SHP77 treated with DMSO at 0.1 percent for 48 hours (cell line): Measurements from ENCODE around the gene RNF103.
"Not testable (repeated sequence)": the region's sequence is repeated elsewhere in the genome, so short reads cannot be mapped to it uniquely, and the experiment has no call there.

Source experiments
- DNase-seq: peaks from one replicate; lab custom pipeline; 2025; lab: John Stamatoyannopoulos, UW

RNF103 gene

DNA sequence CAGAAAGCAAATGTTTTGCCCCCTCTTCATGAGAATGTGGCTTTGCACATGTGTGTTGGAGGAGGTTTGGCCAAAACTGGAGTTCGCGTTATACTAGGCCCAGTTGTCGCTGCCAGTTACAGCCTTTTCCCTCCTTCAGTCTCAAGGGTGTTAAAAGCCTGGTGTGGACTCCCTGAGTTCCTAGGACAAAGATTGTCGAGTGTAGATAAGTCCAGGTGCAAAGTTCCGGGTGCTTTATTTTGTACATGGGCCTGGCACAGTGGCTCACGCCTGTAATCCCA lies 542 bp upstream of the RNF103 start:
- DNase-seq, result no peak

DNA sequence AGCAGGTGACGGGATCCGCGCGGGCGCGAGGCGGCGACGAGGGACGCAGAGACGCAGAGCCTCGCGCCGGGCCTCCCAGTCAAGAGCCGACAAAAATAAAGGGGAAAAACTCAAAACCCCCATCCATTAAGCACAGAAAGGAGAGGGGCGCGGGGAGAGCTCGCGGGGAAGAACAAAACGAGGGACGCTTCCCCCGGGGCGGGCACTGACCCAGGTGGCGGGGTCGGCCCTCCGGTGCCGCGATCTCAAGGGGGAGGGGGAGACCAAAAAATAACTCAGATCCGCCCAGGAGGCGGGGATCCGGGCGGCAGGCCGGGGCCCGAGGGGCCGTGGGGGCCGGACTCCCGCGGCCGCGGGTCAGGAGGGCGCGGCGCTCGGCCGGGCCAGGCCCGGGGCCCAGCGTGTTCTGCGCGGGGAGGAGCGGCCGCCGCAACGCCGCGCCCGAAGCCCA lies 597 bp downstream of the RNF103 start:
- no peak for DNase-seq

DNA sequence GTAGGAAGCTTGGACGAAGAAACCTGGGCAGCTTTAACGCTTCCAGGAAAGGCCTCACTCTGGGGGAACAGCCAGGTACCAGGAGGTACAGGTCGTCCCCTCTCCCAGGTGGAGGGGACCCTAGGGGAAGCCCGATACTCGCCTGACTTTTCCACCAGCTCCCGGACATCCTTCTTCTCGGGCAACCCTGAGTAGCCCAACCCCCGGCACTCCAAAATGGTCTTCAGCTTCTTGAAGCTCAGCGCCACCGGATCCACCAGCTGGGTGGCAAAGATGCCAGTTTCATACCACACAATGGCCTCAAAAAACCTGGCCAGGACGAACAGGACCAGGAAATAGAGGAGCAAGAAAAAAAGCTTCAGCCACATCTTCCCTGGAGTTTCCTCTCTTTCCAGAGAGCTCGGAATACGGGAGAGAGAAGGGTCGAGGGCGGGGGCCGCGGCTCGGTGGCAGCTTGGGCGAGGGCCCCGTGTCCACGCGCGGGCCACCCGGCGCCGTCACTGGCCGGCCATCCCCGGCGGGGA lies 1.1 kb downstream of the RNF103 start:
- no peak for DNase-seq

DNA sequence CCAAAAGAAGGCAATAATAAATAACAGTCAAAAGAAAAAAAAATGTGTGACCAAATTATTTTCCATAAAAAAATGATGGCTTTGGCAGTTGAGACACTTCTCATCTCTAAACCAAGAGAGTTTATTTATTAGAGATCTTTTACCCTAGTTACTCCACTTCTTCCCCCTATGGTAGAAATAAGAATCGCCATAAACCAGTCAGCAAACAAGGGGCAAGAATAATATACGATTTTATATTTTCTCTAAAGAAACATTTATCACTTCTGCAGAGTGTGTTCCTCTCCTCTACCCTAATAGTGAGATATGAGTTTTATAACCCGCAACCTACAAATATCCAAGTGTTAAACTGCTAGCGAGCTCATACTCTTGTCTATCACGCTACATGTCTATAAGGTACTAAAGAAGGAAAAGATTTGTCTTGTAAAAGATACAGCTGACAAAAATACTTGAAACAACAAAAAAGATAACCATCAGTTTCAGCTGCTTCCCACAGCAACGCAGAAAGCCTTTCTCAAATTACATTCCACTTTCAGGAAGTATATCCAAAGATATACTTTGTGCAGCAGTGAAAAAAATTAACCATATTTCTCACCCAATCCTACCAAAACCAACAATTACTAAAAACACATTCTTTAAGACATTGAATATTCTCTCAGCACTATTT lies 2.3 kb downstream of the RNF103 start:
- DNase-seq, result no peak

DNA sequence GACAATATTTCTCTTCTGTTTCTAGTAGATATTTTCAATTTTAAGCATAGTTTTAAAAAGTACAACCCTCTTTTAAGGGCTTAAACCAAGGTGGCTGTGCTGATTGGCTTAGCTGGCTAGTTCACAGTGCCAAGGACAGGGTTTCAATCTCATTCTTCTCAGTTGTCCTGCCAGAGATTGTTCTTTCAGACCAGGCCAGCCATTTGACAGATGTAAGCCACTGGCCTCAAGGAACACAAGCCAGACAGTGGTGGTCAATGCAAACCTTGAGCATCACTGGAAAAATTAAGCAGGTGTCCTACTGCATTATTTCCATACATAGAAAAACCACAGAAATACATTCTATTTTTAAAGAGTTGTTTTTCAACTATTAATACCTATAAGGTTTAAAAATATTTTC lies 5.9 kb downstream of the RNF103 start:
- DNase-seq, result no peak

DNA sequence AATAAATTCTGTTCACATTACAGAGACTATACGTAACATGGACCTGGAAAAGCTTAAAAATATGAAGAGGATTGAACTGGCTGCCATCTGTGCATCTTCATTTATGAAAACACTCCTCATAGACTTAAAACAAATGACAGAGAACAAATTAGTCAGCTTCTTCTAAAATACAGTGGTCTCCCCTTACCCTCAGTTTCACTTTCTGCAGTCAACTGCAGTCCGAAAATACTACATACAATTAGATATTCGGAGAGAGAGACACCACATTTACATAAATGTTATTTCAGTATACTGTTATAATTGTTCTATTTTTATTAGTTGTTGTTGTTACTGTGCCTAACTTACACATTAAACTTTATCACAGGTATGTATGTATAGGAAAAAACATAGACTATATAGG lies 6.5 kb downstream of the RNF103 start:
- DNase-seq, result no peak

DNA sequence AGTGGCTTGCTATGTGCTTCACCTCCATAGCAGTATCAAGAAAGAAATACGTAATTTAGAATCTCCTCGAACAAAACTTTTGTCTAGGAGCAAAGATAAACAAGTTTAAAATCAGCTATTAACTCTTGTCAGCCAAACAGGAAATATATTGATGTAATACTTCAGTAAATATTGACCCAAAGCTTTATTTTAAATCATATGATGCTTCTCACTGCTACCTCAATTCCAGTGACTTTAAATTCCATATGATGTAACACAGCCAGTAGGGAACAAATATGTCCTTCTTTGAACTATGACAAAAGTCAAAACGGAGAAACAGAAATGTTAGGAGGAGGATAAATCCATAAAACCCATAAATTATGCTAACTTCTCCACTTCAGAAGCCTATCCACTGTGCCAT lies 7.2 kb downstream of the RNF103 start:
- no peak for DNase-seq

DNA sequence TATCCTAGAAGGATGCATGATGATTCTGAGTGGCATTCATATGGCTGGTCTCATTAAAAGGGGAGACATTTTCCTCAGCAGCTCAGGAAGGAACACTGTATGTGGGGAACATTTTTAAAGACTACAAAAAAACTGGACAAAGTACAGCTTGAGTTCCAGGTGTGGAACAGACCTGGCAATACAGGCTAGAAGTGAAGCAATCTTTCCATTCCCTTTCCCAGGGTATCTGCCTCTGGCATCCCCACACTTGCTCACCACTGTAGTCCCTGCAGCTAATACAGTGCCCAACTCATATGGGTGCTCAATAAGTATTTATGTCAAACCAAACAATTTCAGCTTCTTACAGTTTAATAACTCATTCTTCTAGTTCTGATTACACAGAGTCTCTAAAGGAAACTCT lies 8.1 kb downstream of the RNF103 start:
- DNase-seq, result no peak

DNA sequence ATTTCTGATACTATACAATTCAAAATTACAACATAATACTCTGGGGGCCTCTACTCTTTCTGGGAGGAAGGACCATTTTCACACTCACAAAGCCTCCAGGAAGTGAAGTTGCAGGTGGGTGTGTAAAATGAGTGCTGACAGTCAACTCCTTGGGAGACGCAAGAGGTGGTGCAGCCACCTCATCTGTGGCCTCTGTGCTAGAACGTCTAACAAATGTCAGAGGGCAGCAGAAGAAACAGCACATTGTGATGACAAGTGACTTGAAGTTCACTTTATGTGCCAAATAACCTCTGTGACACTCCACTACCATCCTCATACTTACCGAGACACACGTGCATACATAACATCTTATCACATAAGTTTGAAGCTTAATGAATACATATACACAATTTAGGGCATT lies 10.2 kb downstream of the RNF103 start:
- no peak for DNase-seq

DNA sequence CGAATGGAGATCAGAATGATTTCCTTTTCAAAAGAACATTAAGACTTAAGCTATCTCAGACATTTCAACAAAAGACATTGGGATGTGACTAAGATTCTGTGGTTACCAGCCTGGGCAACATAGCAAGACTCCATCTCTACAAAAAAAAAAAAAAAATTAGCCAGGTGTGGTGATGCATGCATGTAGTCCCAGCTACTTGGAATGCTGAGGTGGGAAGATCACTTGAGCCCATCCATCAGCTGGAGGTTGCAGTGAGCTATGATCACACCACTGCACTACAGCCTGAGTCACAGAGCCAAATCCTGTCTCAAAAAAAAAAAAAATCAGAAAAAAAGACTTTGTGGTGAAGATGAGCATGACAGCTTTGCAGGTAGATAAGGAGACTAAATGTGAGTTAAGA lies 12.8 kb downstream of the RNF103 start:
- DNase-seq, result no peak

DNA sequence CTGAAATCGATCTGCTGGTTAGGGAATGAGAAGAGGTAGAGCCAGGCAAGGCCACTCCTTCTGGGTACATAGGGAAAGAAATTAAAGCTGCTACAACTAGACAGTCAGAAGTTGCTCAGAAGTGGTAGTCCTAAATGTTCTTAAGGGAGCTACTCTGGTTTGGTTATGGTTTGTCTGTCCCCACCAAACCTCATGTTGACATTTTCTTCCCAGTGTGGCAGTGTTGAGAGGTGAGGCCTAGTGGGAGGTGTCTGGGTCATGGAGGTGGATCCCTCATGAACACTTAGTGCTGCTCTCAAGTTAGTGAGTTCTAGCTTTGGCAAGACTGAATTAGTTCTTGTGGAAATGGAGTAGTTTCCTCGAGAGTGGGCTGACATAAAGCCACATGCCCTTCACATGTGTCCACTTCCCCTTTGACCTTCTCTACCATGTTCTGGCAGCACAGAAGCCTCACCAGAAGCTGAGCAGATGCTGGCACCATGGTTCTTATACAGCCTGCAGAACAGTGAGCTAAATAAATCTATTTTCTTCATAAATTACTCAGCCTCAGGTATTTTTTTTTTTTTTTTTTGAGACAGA lies 14.7 kb downstream of the RNF103 start:
- no peak for DNase-seq

DNA sequence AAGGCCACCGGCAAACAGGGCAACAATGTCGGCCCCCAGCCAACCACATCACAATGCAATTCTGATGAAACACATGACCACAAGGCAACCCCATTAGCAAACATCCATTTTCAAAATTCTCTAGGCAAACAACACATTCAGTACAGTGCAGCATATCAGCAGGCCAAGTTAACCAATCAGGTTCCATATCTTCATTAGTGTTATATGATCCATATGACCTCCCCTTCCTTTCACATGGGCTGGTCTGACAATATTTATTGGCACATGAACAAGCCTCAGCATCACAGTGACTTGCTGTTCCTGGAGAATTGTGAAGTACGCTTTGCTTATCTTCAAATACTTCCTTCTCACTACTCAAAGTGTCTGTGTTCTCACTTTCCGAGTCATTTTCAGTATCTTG lies 19.8 kb downstream of the RNF103 start:
- no peak for DNase-seq

DNA sequence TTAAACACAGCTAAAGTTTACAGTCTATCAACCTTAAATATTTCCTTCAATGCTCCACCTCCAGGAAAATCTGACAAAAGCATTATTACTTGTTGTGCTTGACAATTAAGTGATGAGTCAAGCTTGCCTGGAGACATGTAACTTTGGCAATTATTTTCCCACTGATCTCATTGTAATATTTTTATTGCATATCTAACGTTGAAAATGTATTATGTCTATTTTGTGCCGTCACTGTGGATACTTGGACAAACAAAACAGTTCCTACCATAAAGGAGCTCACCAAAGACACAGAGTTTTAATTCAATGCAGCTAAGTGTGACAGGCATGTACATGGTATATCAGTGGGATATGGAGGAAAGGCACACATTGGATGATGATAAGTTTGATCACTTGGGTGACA lies 24.7 kb downstream of the RNF103 start:
- no peak for DNase-seq

DNA sequence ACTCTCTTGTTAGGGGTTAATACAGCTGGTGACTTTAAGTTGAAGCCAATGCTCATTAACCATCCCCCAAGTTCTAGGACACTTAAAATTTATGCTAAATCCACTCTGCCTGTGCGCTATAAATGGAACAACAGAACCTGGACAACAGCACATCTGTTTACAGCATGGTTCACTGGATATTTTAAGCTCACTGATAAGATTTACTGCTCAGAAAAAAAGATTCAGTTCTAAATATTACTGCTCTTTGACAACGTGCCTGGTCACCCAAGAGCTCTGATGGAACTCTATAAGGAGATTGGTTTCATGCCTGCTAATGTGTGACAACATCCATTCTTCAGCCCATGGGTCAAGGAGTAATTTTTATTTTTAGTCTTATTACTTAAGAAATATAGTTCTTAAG lies 27.5 kb downstream of the RNF103 start:
- no peak for DNase-seq

DNA sequence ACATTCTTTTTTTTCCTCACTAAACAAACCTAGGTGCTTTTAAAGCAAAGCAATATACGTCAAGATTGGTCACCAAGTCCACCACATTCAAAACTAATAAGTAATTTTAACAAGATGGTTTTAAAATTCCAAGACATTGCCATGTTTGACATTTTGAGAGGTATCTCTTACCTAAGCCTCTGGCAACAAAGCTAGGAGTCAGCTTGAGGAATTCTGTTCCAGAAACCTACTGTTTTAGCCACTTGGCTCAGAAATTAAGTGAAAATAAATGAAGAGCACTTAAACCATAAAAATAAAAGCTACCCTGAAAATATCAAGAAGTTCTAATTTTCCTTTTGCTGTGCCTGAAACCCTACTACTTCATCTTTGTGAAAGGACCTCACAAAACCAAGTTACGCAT lies 30.4 kb downstream of the RNF103 start:
- DNase-seq, result no peak

DNA sequence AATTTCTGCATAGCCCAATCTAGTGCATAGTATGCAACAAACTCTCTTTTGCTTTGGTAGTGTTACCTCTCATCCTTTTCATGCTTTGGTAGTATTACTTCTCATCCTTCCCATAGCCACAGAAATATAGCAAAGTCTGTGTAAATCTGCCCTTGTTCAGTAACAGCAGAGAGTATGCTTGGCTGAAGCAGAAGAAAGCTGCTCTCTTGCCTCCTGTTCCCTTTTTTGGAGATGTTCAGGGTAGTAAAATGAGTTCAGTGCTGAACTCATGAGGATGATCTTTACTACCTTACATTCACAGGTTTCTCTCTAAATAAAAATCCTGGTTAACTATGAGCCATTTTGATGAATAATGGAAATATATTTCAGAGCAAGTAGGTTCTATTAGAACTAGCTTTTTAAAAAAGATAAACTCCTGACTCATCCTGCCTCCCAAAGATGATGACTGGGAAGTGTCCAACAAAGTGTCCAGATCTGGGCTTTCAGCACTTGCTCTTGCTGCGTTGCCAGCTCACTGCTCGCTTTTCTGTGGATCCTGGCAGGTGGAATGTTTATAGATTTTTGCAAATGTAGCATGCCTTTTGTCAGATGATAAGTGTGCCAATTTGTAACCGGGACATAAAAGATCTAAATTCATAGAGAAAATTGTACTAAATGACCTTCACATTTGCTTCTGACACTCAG lies 31.0 kb downstream of the RNF103 start:
- no peak for DNase-seq

DNA sequence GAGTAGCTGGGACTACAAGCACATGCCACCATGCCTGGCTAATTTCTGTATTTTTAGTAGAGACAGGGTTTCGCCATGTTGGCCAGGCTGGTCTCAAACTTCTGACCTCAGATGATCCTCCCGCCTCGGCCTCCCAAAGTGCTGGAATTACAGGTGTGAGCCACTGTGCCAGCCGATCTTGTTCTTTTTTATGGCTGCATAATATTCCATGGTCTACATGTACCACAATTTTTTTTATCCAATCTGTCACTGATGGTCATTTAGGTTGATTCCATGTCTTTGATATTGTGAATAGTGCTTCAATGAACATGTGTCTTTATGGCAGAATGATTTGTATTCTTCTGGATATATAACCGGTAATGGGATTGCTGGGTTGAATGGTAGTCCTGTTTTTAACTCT lies 34.0 kb downstream of the RNF103 start:
- DNase-seq, result not testable (repeated sequence)

DNA sequence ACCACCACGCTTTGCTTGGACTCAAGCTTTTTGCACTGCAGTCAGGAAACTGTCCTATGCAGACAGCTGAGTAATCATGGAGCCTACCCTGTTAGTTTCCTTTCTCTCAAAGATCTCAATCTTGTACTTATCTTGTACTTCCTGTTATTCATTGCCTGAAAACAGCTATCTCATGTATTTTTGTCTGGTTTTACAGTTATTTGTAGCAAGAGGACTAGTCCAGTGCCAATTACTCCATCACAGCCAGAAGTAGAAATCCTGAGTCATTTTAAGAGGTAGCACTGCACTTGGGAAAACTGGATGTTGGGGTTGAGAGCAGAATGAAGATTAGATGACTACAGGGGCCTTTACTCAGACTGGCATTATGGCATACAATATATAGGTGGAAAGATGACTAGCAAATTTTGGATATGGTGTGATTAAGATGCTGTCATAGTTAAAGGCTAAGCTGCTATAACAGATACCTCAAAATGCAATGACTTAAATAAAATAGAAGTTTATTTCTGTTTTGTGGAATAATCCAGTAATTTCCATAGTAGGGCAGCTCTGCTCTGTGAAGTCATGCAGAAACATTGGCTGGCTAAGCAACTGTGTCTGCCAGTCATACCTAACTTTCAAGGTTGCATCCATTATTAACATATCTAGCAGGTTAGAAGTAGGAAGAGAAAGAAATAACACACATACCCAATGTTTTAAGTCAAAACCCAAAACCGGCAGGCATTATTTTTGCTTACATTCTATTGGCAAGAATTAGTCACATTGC lies 39.3 kb downstream of the RNF103 start:
- DNase-seq, result no peak

DNA sequence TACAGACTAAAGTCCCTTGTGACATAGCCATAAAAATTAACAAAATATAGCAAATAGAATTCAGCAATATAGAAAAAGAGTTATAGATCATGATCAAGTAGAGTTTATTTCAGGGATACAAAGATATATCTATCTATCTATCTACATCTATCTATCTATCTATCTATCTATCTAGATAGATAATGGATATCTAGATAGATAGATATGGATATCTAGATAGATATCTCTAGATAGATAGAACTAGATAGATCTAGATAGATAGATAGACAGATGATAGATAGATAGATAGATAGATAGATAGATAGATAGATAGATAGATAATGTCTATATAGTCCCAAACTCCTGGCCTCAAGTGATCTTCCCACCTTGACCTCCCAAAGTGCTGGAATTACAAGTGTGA lies 43.1 kb downstream of the RNF103 start:
- no peak for DNase-seq

DNA sequence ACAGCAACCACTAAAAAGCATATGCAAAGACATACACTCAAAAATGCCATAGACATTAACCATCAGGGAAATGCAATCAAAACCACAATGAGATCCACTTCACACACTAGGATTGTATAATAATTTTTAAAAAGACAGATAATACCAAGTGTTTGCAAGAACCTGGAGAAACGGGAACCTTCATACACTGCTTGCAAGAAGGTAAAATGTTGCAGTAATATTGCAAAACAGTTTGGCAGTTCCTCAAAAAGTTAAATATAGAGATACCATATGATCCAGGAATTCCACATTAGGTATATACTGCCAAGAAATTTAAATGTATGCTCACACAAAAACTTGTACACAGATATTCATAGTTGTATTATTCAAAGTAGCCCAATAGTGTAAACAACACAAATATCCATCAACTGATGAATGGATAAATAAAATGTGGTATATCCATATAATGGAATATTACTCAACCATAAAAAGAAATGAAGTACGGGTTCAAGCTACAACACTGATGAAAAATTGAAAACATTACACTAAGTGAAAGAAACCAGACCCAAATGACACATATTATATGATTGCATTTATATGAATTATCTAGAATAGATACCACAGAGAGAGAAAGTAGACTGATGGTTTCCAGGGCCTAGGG lies 45.7 kb downstream of the RNF103 start:
- no peak for DNase-seq

DNA sequence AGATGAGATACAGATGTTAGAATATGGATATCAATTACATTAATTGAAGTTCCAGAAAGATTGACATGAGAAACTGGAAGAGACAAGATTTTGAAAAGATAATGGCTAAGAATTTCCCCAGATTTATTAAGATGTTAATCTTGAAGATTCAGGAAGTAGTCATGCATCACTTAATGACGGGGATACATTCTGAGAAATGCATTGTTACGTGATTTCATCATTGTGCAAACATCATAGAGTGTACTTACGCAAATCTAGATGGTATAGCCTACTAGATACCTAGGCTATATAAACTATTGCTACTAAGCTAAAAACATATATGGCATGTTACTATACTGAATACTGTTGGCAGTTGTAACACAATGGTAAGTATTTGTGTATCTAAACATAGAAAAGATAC lies 53.6 kb downstream of the RNF103 start:
- no peak for DNase-seq

DNA sequence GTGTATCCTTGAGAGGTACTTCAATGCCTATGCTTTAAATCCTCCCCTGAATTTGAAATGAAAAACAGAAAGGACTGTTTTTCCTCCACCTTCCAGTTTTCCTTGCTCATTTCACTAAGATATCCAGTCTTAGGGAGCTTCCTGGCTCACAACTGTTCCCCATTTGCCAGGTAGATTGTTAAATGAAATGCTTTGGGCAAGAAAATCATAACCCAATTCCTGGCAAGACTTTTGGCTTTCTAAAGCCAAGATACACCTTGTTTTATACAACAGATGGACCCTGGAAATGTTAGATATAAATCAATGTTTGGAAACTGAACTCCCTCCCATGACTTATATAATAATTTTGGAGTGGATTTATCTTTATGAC lies 56.9 kb downstream of the RNF103 start:
- no peak for DNase-seq
